Epithelial cell of proximal tubule (primary cell): Measurements from ENCODE around the gene OR14I1. TPM values are rescaled to one million over a fixed set of nuclear protein-coding genes. Genes with fewer than 3 reads are reported as not detected.

Experiments
- DNase-seq: peaks from one replicate; pipeline ENCODE4 v3.0.0-alpha.2; 2011; ENCODE audit warnings: low read depth
- H3K4me3 ChIP-seq: 2 replicates; pipeline ENCODE4 v1.5.1; 2011; ENCODE audit warnings: low read depth, mild to moderate bottlenecking, low read length
- CTCF ChIP-seq: conservative IDR thresholded peaks from 2 replicates; pipeline ENCODE4 v1.5.1; 2012; ENCODE audit warnings: low read depth, mild to moderate bottlenecking, low read length
- total RNA-seq: library from RNA; depleted of rRNA; stranded (reverse); fragments of >200 nt; gene quantifications from 2 replicates; pipeline ENCODE4 v1.2.3, GENCODE V29; 2015

Gene OR14I1
- total RNA-seq, 1 donor from 2014 or later = not detected

GRCh38 chr1:248737457-248737856 lies 34.9 kb upstream of the OR14I1 start:
- DNase-seq = no peak
- TF ChIP-seq CTCF = no peak

GRCh38 chr1:248736977-248737376 lies 34.4 kb upstream of the OR14I1 start:
- no peak for TF ChIP-seq CTCF
- DNase-seq = no peak
- H3K4me3 ChIP-seq = no peak overlapping the region

More at GRCh38 chr1:248737457-248737856, 34.9 kb upstream of the OR14I1 start:
- H3K4me3 ChIP-seq = no peak overlapping the region

DNA sequence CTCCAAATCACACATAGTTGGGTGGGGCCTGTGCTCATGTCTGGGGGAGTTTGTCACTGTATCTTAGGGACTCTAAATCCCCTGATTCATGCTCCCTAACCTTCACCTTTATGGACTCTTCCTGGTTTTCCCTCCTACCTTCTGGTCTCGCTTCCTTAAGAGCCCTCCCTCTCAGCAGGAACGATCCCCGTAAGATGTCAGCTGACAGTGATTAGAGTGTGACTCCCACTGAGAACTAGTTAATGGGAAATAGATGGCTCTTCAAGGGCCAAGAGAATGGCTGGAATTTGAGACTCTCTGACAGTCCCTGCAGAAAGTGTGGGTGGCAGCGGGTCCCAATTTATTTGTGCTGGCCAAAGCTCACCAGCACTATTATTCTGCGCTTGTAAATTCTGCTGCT lies 31.0 kb upstream of the OR14I1 start:
- H3K4me3 ChIP-seq = no peak overlapping the region
- DNase-seq = peak; percentile 26
- no peak for TF ChIP-seq CTCF

GRCh38 chr1:248730507-248731335 lies 28.2 kb upstream of the OR14I1 start:
- no peak for TF ChIP-seq CTCF
- peak overlapping the region; percentile 68 for H3K4me3 ChIP-seq
- peak; percentile 23 for DNase-seq

DNA sequence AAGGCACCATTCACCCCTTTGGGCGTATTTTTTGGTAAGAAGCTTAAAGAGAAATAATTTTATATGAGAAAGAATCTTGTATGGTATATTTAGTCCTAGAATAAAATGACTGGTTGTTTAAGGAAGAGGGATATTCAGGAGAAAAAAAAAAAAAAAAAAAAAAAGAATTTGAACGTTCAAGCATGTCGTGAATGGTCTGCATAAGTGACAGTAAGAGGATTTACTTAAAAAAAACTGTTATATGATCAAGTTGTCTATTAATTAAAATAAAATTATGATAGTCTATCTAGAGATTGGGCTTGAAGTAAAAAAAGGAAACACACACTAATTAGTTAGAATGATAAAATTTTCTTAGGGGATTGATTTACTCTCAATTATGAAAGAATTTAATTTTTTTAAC lies 11.7 kb upstream of the OR14I1 start:
- H3K4me3 ChIP-seq = no peak overlapping the region
- no peak for DNase-seq

GRCh38 chr1:248710305-248710900 lies 7.8 kb upstream of the OR14I1 start:
- DNase-seq = no peak
- H3K4me3 ChIP-seq = no peak overlapping the region
- no peak for TF ChIP-seq CTCF

More for the DNA sequence above, 11.7 kb upstream of the OR14I1 start:
- no peak for TF ChIP-seq CTCF

DNA sequence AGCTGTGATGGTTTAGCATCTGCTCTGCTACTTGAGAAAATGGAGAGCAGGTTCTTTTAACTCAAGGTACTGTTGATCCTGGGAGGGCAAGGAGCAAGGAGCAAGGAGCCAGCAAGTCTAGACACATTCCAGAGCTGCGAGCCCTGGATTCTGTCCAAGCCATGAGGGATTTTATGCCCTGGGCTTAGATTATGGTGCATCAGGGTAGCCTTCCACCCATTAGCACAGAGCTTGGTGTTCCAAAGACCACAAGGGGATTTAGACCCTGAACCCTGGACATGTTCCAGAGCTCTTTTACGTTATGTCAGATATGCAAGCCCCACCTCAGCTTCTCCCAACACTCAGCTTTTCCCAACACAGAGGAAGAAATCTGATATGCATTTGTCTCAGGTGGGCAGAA lies 2.0 kb upstream of the OR14I1 start:
- no peak for DNase-seq
- no peak overlapping the region for H3K4me3 ChIP-seq
- no peak for TF ChIP-seq CTCF
